ENCODE measurements around the gene CCDC90B. TPM values are rescaled to one million over a fixed set of nuclear protein-coding genes. Genes with fewer than 3 reads are reported as not detected.
A peak's percentile ranks its signal among the peaks of the same experiment; 100 is the strongest.

CCDC90B gene
- total and polyA plus RNA-seq, 2 of the 13 experiments (the other 11 are each of a cell fraction or from before 2014, with no cell fraction given) = 17.1 to 46.1 TPM

GRCh38 chr11:83252941-83253340 is 33.2 kb downstream of the CCDC90B start (continued):
- TF ChIP-seq, protein P1, sequence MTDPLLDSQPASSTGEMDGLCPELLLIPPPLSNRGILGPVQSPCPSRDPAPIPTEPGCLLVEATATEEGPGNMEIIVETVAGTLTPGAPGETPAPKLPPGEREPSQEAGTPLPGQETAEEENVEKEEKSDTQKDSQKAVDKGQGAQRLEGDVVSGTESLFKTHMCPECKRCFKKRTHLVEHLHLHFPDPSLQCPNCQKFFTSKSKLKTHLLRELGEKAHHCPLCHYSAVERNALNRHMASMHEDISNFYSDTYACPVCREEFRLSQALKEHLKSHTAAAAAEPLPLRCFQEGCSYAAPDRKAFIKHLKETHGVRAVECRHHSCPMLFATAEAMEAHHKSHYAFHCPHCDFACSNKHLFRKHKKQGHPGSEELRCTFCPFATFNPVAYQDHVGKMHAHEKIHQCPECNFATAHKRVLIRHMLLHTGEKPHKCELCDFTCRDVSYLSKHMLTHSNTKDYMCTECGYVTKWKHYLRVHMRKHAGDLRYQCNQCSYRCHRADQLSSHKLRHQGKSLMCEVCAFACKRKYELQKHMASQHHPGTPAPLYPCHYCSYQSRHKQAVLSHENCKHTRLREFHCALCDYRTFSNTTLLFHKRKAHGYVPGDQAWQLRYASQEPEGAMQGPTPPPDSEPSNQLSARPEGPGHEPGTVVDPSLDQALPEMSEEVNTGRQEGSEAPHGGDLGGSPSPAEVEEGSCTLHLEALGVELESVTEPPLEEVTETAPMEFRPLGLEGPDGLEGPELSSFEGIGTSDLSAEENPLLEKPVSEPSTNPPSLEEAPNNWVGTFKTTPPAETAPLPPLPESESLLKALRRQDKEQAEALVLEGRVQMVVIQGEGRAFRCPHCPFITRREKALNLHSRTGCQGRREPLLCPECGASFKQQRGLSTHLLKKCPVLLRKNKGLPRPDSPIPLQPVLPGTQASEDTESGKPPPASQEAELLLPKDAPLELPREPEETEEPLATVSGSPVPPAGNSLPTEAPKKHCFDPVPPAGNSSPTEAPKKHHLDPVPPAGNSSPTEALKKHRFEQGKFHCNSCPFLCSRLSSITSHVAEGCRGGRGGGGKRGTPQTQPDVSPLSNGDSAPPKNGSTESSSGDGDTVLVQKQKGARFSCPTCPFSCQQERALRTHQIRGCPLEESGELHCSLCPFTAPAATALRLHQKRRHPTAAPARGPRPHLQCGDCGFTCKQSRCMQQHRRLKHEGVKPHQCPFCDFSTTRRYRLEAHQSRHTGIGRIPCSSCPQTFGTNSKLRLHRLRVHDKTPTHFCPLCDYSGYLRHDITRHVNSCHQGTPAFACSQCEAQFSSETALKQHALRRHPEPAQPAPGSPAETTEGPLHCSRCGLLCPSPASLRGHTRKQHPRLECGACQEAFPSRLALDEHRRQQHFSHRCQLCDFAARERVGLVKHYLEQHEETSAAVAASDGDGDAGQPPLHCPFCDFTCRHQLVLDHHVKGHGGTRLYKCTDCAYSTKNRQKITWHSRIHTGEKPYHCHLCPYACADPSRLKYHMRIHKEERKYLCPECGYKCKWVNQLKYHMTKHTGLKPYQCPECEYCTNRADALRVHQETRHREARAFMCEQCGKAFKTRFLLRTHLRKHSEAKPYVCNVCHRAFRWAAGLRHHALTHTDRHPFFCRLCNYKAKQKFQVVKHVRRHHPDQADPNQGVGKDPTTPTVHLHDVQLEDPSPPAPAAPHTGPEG (CRISPR knock-in tag; IDR thresholded peaks at IDR 0.05) = no peak
- TF ChIP-seq ZNF703 (CRISPR knock-in tag; IDR thresholded peaks at IDR 0.05; ENCODE audit: borderline replicate concordance) (no peak), ZBTB20 (CRISPR knock-in tag; IDR thresholded peaks at IDR 0.05; ENCODE audit: borderline replicate concordance, low read depth) (no peak), ZNF230 (CRISPR knock-in tag; IDR thresholded peaks at IDR 0.05) (no peak), ZBTB8A (CRISPR knock-in tag; IDR thresholded peaks at IDR 0.05; ENCODE audit: borderline replicate concordance, low read depth) (no peak), ZNF549 (CRISPR knock-in tag; IDR thresholded peaks at IDR 0.05) (no peak), TSC22D2 (CRISPR knock-in tag; IDR thresholded peaks at IDR 0.05; ENCODE audit: borderline replicate concordance) (no peak), KDM4B (CRISPR knock-in tag; IDR thresholded peaks at IDR 0.05) (no peak), ZNF713 (CRISPR knock-in tag; IDR thresholded peaks at IDR 0.05) (no peak), ZNF563 (CRISPR knock-in tag; IDR thresholded peaks at IDR 0.05) (no peak), BRCA1 (CRISPR knock-in tag; IDR thresholded peaks at IDR 0.05) (no peak), HIC2 (CRISPR knock-in tag; IDR thresholded peaks at IDR 0.05; ENCODE audit: low read depth) (no peak), PHF8 (CRISPR knock-in tag; IDR thresholded peaks at IDR 0.05) (no peak), ERF (CRISPR knock-in tag; IDR thresholded peaks at IDR 0.05) (peak; percentile 22; the same call in 1 of the 2 replicates), KDM6A (CRISPR knock-in tag; IDR thresholded peaks at IDR 0.05; ENCODE audit: low read depth) (peak; percentile 82), KDM2A (CRISPR knock-in tag; IDR thresholded peaks at IDR 0.05; ENCODE audit: borderline replicate concordance, low read depth) (no peak), TEF (CRISPR knock-in tag; IDR thresholded peaks at IDR 0.05) (no peak)
- TF ChIP-seq, protein P2, sequence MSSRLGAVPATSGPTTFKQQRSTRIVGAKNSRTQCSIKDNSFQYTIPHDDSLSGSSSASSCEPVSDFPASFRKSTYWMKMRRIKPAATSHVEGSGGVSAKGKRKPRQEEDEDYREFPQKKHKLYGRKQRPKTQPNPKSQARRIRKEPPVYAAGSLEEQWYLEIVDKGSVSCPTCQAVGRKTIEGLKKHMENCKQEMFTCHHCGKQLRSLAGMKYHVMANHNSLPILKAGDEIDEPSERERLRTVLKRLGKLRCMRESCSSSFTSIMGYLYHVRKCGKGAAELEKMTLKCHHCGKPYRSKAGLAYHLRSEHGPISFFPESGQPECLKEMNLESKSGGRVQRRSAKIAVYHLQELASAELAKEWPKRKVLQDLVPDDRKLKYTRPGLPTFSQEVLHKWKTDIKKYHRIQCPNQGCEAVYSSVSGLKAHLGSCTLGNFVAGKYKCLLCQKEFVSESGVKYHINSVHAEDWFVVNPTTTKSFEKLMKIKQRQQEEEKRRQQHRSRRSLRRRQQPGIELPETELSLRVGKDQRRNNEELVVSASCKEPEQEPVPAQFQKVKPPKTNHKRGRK (CRISPR knock-in tag; IDR thresholded peaks at IDR 0.05) = no peak

All from HepG2 (cell line).